SK-N-SH treated with all-trans-retinoic acid at 6 μM for 48 hours (cell line): ENCODE results near the gene GNAS-AS1.

Experiments used
- ATAC-seq: fragments of 200-7000 bp; cut with Tn5 transposase; 3 replicates; pipeline ENCODE4 v1.9.1; 2020; ENCODE audit warnings: mild to moderate bottlenecking, moderate library complexity
- ARNTL ChIP-seq: fragments of 450-650 bp; formaldehyde crosslinking; IDR thresholded peaks from 2 replicates; pipeline ENCODE4 v1.5.0; 2020; ENCODE audit warnings: low read depth, mild to moderate bottlenecking, moderate library complexity, borderline replicate concordance
- CREB5 ChIP-seq: fragments of 250-450 bp; sonication (Bioruptor Pico); IDR thresholded peaks from 2 replicates; pipeline ENCODE4 v1.5.1; 2020; ENCODE audit warnings: low read depth, mild to moderate bottlenecking, moderate library complexity
- CSRNP3 ChIP-seq: fragments of 250-450 bp; sonication (Bioruptor Pico); IDR thresholded peaks from 2 replicates; pipeline ENCODE4 v1.5.1; 2021; ENCODE audit warnings: mild to moderate bottlenecking, moderate library complexity
- ESRRG ChIP-seq: fragments of 250-450 bp; sonication (Bioruptor Pico); IDR thresholded peaks from 2 replicates; pipeline ENCODE4 v1.6.1; 2021; ENCODE audit warnings: mild to moderate bottlenecking
- GLIS3 ChIP-seq: fragments of 250-450 bp; sonication (Bioruptor Pico); IDR thresholded peaks from 2 replicates; pipeline ENCODE4 v1.5.0; 2020; ENCODE audit warnings: mild to moderate bottlenecking, moderate library complexity
- ISL1 ChIP-seq: fragments of 250-450 bp; sonication (Bioruptor Pico); IDR thresholded peaks from 2 replicates; pipeline ENCODE4 v2.1.2; 2022; ENCODE audit warnings: mild to moderate bottlenecking, moderate library complexity
- OSR1 ChIP-seq: fragments of 250-450 bp; sonication (Bioruptor Pico); IDR thresholded peaks from 2 replicates; pipeline ENCODE4 v1.8.0; 2022; ENCODE audit warnings: moderate library complexity, mild to moderate bottlenecking, inconsistent platforms
- PATZ1 ChIP-seq: fragments of 250-450 bp; sonication (Bioruptor Pico); IDR thresholded peaks from 2 replicates; pipeline ENCODE4 v1.8.0; 2020; ENCODE audit warnings: mild to moderate bottlenecking, moderate library complexity, borderline replicate concordance
- PPARA ChIP-seq: fragments of 250-450 bp; sonication (Bioruptor Pico); IDR thresholded peaks from 2 replicates; pipeline ENCODE4 v1.5.0; 2020; ENCODE audit warnings: mild to moderate bottlenecking, borderline replicate concordance
- RARB ChIP-seq: fragments of 250-450 bp; sonication (Bioruptor Pico); IDR thresholded peaks from 2 replicates; pipeline ENCODE4 v1.8.0; 2021; ENCODE audit warnings: mild to moderate bottlenecking, moderate library complexity
- SNAI2 ChIP-seq: fragments of 250-450 bp; sonication (Bioruptor Pico); IDR thresholded peaks from 2 replicates; pipeline ENCODE4 v1.5.0; 2020; ENCODE audit warnings: mild to moderate bottlenecking, moderate library complexity
- TCF4 ChIP-seq: fragments of 250-450 bp; sonication (Bioruptor Pico); IDR thresholded peaks from 2 replicates; pipeline ENCODE4 v1.8.0; 2021; ENCODE audit warnings: mild to moderate bottlenecking, moderate library complexity, borderline replicate concordance
- TOX ChIP-seq: fragments of 250-450 bp; sonication (Bioruptor Pico); IDR thresholded peaks from 2 replicates; pipeline ENCODE4 v1.8.0; 2021; ENCODE audit warnings: mild to moderate bottlenecking, moderate library complexity, borderline replicate concordance
- ZC3H10 ChIP-seq: fragments of 250-450 bp; sonication (Bioruptor Pico); IDR thresholded peaks from 2 replicates; pipeline ENCODE4 v1.5.1; 2021; ENCODE audit warnings: mild to moderate bottlenecking, moderate library complexity
- ZFP30 ChIP-seq: fragments of 450-650 bp; formaldehyde crosslinking; IDR thresholded peaks from 2 replicates; pipeline ENCODE4 v1.5.0; 2022; ENCODE audit warnings: mild to moderate bottlenecking, moderate library complexity
- ZNF565 ChIP-seq: fragments of 450-650 bp; formaldehyde crosslinking; conservative IDR thresholded peaks from 2 replicates; pipeline ENCODE4 v1.5.0; 2020; ENCODE audit warnings: low read depth, mild to moderate bottlenecking, moderate library complexity
- ZNF70 ChIP-seq: fragments of 450-650 bp; formaldehyde crosslinking; IDR thresholded peaks from 2 replicates; pipeline ENCODE4 v1.5.0; 2020; ENCODE audit warnings: mild to moderate bottlenecking, moderate library complexity
- ZNF8 ChIP-seq: fragments of 450-650 bp; formaldehyde crosslinking; IDR thresholded peaks from 2 replicates; pipeline ENCODE4 v1.5.0; 2020; ENCODE audit warnings: mild to moderate bottlenecking, moderate library complexity
- TF ChIP-seq, protein P1 (sequence below): fragments of 250-450 bp; sonication (Bioruptor Pico); IDR thresholded peaks from 2 replicates; pipeline ENCODE4 v1.8.0; 2021; ENCODE audit warnings: low read depth, mild to moderate bottlenecking, moderate library complexity, borderline replicate concordance
- TF ChIP-seq, protein P2 (sequence below): fragments of 250-450 bp; sonication (Bioruptor Pico); IDR thresholded peaks from 2 replicates; pipeline ENCODE4 v1.5.0; 2020; ENCODE audit warnings: mild to moderate bottlenecking, moderate library complexity

GNAS-AS1 gene

GRCh38 chr20:58880994-58881752 is 30.5 kb upstream of the GNAS-AS1 start:
- no peak for ATAC-seq

DNA sequence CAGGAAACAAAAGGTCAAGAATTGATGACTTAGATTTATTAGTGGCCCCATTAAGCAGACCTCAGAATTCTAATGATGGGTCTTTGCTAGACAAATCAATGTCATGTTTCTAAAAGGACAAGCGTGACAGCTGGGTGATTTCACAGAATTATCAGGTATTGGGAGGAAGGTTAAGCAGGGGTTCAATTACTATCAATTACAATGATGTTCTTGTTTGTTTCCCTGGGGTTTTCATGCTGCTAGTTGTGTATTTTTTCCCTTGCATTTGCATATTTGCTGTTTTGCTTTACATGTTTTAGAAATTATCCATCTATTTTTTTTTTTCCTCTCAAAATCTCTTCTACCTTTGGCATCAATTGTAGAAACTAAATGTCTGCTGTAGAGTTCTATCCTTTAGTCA is 29.7 kb upstream of the GNAS-AS1 start:
- TF ChIP-seq ZNF8 = no peak
- TF ChIP-seq, protein P1, sequence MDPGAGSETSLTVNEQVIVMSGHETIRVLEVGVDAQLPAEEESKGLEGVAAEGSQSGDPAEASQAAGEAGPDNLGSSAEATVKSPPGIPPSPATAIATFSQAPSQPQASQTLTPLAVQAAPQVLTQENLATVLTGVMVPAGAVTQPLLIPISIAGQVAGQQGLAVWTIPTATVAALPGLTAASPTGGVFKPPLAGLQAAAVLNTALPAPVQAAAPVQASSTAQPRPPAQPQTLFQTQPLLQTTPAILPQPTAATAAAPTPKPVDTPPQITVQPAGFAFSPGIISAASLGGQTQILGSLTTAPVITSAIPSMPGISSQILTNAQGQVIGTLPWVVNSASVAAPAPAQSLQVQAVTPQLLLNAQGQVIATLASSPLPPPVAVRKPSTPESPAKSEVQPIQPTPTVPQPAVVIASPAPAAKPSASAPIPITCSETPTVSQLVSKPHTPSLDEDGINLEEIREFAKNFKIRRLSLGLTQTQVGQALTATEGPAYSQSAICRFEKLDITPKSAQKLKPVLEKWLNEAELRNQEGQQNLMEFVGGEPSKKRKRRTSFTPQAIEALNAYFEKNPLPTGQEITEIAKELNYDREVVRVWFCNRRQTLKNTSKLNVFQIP = no peak
- TF ChIP-seq OSR1 (CRISPR knock-in tag) = no peak
- no peak for TF ChIP-seq ESRRG (CRISPR knock-in tag)
- TF ChIP-seq TCF4 (CRISPR knock-in tag) = no peak
- TF ChIP-seq ISL1 (CRISPR knock-in tag) = no peak
- TF ChIP-seq ZNF70 (CRISPR knock-in tag) = no peak
- no peak for TF ChIP-seq ZNF565 (CRISPR knock-in tag)
- no peak for TF ChIP-seq CSRNP3 (CRISPR knock-in tag)
- no peak for TF ChIP-seq CREB5
- no peak for TF ChIP-seq TOX (CRISPR knock-in tag)
- no peak for TF ChIP-seq GLIS3 (CRISPR knock-in tag)
- TF ChIP-seq PPARA = no peak
- no peak for TF ChIP-seq RARB (CRISPR knock-in tag)
- ATAC-seq = no peak

More at GRCh38 chr20:58880994-58881752, 30.5 kb upstream of the GNAS-AS1 start:
- no peak for TF ChIP-seq PATZ1 (CRISPR knock-in tag)
- TF ChIP-seq ESRRG (CRISPR knock-in tag) = no peak
- TF ChIP-seq, all 23 proteins: peak for 0

DNA sequence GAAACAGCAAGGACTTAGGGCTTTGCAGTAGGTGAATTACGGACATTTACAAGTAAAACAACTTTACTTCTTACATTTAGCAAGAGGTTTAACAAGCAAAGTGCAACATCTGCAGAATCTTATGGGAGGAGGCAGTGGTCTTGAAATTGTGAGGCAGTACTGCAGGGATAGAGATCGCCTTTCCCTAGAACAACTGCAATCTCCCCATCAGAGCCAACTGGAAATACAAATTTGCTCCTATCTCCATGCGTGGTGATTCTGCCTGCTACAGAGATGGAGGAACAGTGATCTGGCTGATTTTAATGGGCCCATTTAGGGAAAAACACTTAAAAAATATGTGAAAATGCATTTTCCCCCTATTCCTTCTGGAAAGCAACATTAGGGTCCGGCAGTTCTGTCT is 27.7 kb upstream of the GNAS-AS1 start:
- no peak for ATAC-seq
- TF ChIP-seq CSRNP3 (CRISPR knock-in tag) = no peak
- no peak for TF ChIP-seq PPARA
- no peak for TF ChIP-seq GLIS3 (CRISPR knock-in tag)
- TF ChIP-seq ISL1 (CRISPR knock-in tag) = no peak
- TF ChIP-seq ZC3H10 (CRISPR knock-in tag) = no peak
- TF ChIP-seq, protein P2, sequence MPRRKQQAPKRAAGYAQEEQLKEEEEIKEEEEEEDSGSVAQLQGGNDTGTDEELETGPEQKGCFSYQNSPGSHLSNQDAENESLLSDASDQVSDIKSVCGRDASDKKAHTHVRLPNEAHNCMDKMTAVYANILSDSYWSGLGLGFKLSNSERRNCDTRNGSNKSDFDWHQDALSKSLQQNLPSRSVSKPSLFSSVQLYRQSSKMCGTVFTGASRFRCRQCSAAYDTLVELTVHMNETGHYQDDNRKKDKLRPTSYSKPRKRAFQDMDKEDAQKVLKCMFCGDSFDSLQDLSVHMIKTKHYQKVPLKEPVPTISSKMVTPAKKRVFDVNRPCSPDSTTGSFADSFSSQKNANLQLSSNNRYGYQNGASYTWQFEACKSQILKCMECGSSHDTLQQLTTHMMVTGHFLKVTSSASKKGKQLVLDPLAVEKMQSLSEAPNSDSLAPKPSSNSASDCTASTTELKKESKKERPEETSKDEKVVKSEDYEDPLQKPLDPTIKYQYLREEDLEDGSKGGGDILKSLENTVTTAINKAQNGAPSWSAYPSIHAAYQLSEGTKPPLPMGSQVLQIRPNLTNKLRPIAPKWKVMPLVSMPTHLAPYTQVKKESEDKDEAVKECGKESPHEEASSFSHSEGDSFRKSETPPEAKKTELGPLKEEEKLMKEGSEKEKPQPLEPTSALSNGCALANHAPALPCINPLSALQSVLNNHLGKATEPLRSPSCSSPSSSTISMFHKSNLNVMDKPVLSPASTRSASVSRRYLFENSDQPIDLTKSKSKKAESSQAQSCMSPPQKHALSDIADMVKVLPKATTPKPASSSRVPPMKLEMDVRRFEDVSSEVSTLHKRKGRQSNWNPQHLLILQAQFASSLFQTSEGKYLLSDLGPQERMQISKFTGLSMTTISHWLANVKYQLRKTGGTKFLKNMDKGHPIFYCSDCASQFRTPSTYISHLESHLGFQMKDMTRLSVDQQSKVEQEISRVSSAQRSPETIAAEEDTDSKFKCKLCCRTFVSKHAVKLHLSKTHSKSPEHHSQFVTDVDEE (CRISPR knock-in tag) = no peak
- TF ChIP-seq SNAI2 = no peak
- TF ChIP-seq PATZ1 (CRISPR knock-in tag) = no peak
- TF ChIP-seq ZNF70 (CRISPR knock-in tag) = no peak
- no peak for TF ChIP-seq ZNF565 (CRISPR knock-in tag)
- no peak for TF ChIP-seq ESRRG (CRISPR knock-in tag)
- TF ChIP-seq ARNTL = no peak
- no peak for TF ChIP-seq RARB (CRISPR knock-in tag)
- no peak for TF ChIP-seq OSR1 (CRISPR knock-in tag)
- TF ChIP-seq, protein P1 = no peak
- no peak for TF ChIP-seq ZFP30 (CRISPR knock-in tag)
- no peak for TF ChIP-seq TOX (CRISPR knock-in tag)
- no peak for TF ChIP-seq TCF4 (CRISPR knock-in tag)
